ENCODE data around the gene BCAS3. TPM values are rescaled to one million over a fixed set of nuclear protein-coding genes. Genes with fewer than 3 reads are reported as not detected.

Gene BCAS3
- total and polyA plus RNA-seq, 9 donors: 9.4 to 37.0 (median 21.6) TPM

GRCh38 chr17:60993497-60993896 is 315.8 kb downstream of the BCAS3 start:
- no peaks in the 10 kb centered on the region for H3K36me3 ChIP-seq
- 19 to 44% (median 38%) methylated on average over 3 of the region's 3 CpGs for whole genome bisulfite sequencing, 3 donors
- no peak overlapping the region for H3K4me3 ChIP-seq
- H3K27ac ChIP-seq: no peak overlapping the region
- DNase-seq: no peak
- H3K4me1 ChIP-seq (ENCODE audit: insufficient read depth): no peaks in the 10 kb centered on the region
- no peaks in the 10 kb centered on the region for H3K27me3 ChIP-seq
- intact Hi-C loops (cut with DNase I): no loop called here
- no peaks in the 10 kb centered on the region for H3K9me3 ChIP-seq
- TF ChIP-seq POLR2A (IDR thresholded peaks at IDR 0.05): no peak
- no peak for TF ChIP-seq EP300 (IDR thresholded peaks at IDR 0.05)
- no peak for TF ChIP-seq CTCF (IDR thresholded peaks at IDR 0.05)

- Histone ChIP-seq H3K9me3 (no peaks in the 10 kb centered on the region), H3K27me3 (no peaks in the 10 kb centered on the region), H3K4me3 (no peak overlapping the region), H3K4me1 (ENCODE audit: insufficient read depth) (no peaks in the 10 kb centered on the region), H3K36me3 (no peaks in the 10 kb centered on the region), H3K27ac (no peak overlapping the region)
- TF ChIP-seq EP300 (IDR thresholded peaks at IDR 0.05): no peak
- TF ChIP-seq POLR2A (IDR thresholded peaks at IDR 0.05): no peak
- no peak for TF ChIP-seq CTCF (IDR thresholded peaks at IDR 0.05)
- DNase-seq: no peak
- intact Hi-C loops (cut with DNase I): no loop called here
Observed at GRCh38 chr17:60995680-60996079, 318.0 kb downstream of the BCAS3 start.

GRCh38 chr17:61000911-61001310 is 323.3 kb downstream of the BCAS3 start:
- TF ChIP-seq CTCF (IDR thresholded peaks at IDR 0.05) (no peak), POLR2A (IDR thresholded peaks at IDR 0.05) (no peak), EP300 (IDR thresholded peaks at IDR 0.05) (no peak)
- WGBS, 3 donors: 30 to 39% (median 31%) methylated on average over 2 of the region's 2 CpGs

GRCh38 chr17:61002316-61002736 is 324.7 kb downstream of the BCAS3 start:
- Histone ChIP-seq H3K27ac (no peak overlapping the region), H3K27me3 (no peaks in the 10 kb centered on the region), H3K4me1 (ENCODE audit: insufficient read depth) (no peaks in the 10 kb centered on the region), H3K9me3 (no peaks in the 10 kb centered on the region), H3K36me3 (no peaks in the 10 kb centered on the region), H3K4me3 (no peak overlapping the region)
- DNase-seq: no peak
- TF ChIP-seq POLR2A (IDR thresholded peaks at IDR 0.05) (no peak), EP300 (IDR thresholded peaks at IDR 0.05) (no peak), CTCF (IDR thresholded peaks at IDR 0.05) (peak in 2 of 3 donors; percentile 16 to 26)
- intact Hi-C loops (cut with DNase I): loop anchor here in 2 of 4 donors (10.0 kb wide), 2 partner anchors 392 to 402 kb away; partner anchors contain the start of gene TBX2 (in 1 of the 2)
- 3 to 5% (median 5%) methylated on average over 1 of the region's 1 CpG for WGBS, 3 donors

More at GRCh38 chr17:61000911-61001310, 323.3 kb downstream of the BCAS3 start:
- no peaks in the 10 kb centered on the region for H3K36me3 ChIP-seq
- intact Hi-C loops (cut with DNase I): loop anchor here in 2 of 4 donors (10.0 kb wide), 2 partner anchors 394 to 404 kb away; partner anchors contain the start of gene TBX2 (in 1 of the 2)
- no peaks in the 10 kb centered on the region for H3K9me3 ChIP-seq
- no peak overlapping the region for H3K4me3 ChIP-seq
- no peak for DNase-seq
- H3K4me1 ChIP-seq (ENCODE audit: insufficient read depth): no peaks in the 10 kb centered on the region
- no peaks in the 10 kb centered on the region for H3K27me3 ChIP-seq
- no peak overlapping the region for H3K27ac ChIP-seq

Measured in ovary (tissue), 9 donors.